Liver (tissue), 9 donors: ENCODE measurements around the gene CTTN. TPM values are rescaled to one million over a fixed set of nuclear protein-coding genes. Genes with fewer than 3 reads are reported as not detected.

Experiments used
- DNase-seq: peaks from one replicate; pipeline ENCODE4 v3.0.0-alpha.2; 2017; ENCODE audit warnings: low spot score
- H3K27ac ChIP-seq, 2 donors: one replicate each; pipeline ENCODE4 v1.7.0; 2013; ENCODE audit warnings: inconsistent platforms in 2 of 2, low read length in 2 of 2, control low read depth in 1 of 2, low read depth in 1 of 2, mild to moderate bottlenecking in 1 of 2
- H3K27me3 ChIP-seq, 4 donors: one replicate each; pipeline versions ENCODE4 v1.6.1 to v1.7.0; 2013; ENCODE audit warnings: low read length in 3 of 4, inconsistent platforms in 1 of 4, mild to moderate bottlenecking in 1 of 4, moderate library complexity in 1 of 4; ENCODE audit not compliant: control insufficient read depth in 4 of 4, insufficient read depth in 4 of 4
- H3K36me3 ChIP-seq, 4 donors: one replicate each; pipeline versions ENCODE4 v1.6.1 to v1.7.0; 2013; ENCODE audit warnings: low read length in 3 of 4, mild to moderate bottlenecking in 3 of 4, low read depth in 1 of 4, moderate library complexity in 1 of 4; ENCODE audit not compliant: control insufficient read depth in 4 of 4, insufficient read depth in 3 of 4
- H3K4me1 ChIP-seq, 4 donors: one replicate each; pipeline versions ENCODE4 v1.6.1 to v1.7.0; 2013; ENCODE audit warnings: low read length in 3 of 4, mild to moderate bottlenecking in 3 of 4, moderate library complexity in 1 of 4; ENCODE audit not compliant: control insufficient read depth in 4 of 4, insufficient read depth in 4 of 4
- H3K4me3 ChIP-seq, 3 donors: one replicate each; pipeline versions ENCODE4 v1.6.1 to v1.7.0; 2013; ENCODE audit warnings: low read length in 3 of 3, control low read depth in 1 of 3, low read depth in 1 of 3, mild to moderate bottlenecking in 1 of 3
- H3K9ac ChIP-seq, 2 donors: one replicate each; pipeline ENCODE4 v1.7.0; 2013; ENCODE audit warnings: low read length in 2 of 2, mild to moderate bottlenecking in 2 of 2, moderate library complexity in 2 of 2, control low read depth in 1 of 2, low read depth in 1 of 2
- H3K9me3 ChIP-seq, 4 donors: one replicate each; pipeline versions ENCODE4 v1.6.1 to v1.7.0; 2013; ENCODE audit warnings: low read length in 3 of 4; ENCODE audit not compliant: control insufficient read depth in 4 of 4
- FOXA1 ChIP-seq: IDR thresholded peaks from 2 replicates; pipeline ENCODE4 v1.6.1; 2016; ENCODE audit warnings: antibody characterized with exemption
- FOXA2 ChIP-seq: IDR thresholded peaks from 2 replicates; pipeline ENCODE4 v1.6.1; 2016; ENCODE audit warnings: antibody characterized with exemption
- GABPA ChIP-seq, 2 donors: IDR thresholded peaks in 1 of 2; conservative IDR thresholded peaks in 1 of 2; 2 replicates each; pipeline ENCODE4 v1.6.1; 2016; ENCODE audit warnings: antibody characterized with exemption in 2 of 2, mild to moderate bottlenecking in 1 of 2, moderate library complexity in 1 of 2
- HNF4A ChIP-seq, 2 donors: conservative IDR thresholded peaks; 2 replicates each; pipeline ENCODE4 v1.6.1; 2016; ENCODE audit warnings: antibody characterized with exemption in 2 of 2, mild to moderate bottlenecking in 2 of 2
- HNF4G ChIP-seq: IDR thresholded peaks from 2 replicates; pipeline ENCODE4 v1.6.1; 2016; ENCODE audit warnings: antibody characterized with exemption
- JUND ChIP-seq, 2 donors: IDR thresholded peaks; 2 replicates each; pipeline ENCODE4 v1.6.1; 2016; ENCODE audit warnings: antibody characterized with exemption in 2 of 2
- NR2F2 ChIP-seq: IDR thresholded peaks from 2 replicates; pipeline ENCODE4 v1.6.1; 2016; ENCODE audit warnings: antibody characterized with exemption
- RAD21 ChIP-seq, 2 donors: IDR thresholded peaks; 2 replicates each; pipeline ENCODE4 v1.6.1; 2016; ENCODE audit warnings: antibody characterized with exemption in 2 of 2, mild to moderate bottlenecking in 2 of 2
- RXRA ChIP-seq, 2 donors: IDR thresholded peaks; 2 replicates each; pipeline ENCODE4 v1.6.1; 2017 to 2018; ENCODE audit warnings: antibody characterized with exemption in 2 of 2, mild to moderate bottlenecking in 1 of 2
- SP1 ChIP-seq: IDR thresholded peaks from 2 replicates; pipeline ENCODE4 v1.6.1; 2018; ENCODE audit warnings: antibody characterized with exemption, mild to moderate bottlenecking
- TAF1 ChIP-seq: conservative IDR thresholded peaks from 2 replicates; pipeline ENCODE4 v1.6.1; 2016; ENCODE audit warnings: antibody characterized with exemption, mild to moderate bottlenecking
- YY1 ChIP-seq: IDR thresholded peaks from 2 replicates; pipeline ENCODE4 v1.6.1; 2016; ENCODE audit warnings: antibody characterized with exemption, mild to moderate bottlenecking
- WGBS: extraction: QIAGEN DNeasy Blood & Tissue Kit; methylation state at CpG from one replicate; pipeline ENCODE4 v1.1.7; 2013; 5-methylcytosine and 5-hydroxymethylcytosine counted together
- polyA plus RNA-seq, 2 donors: library from polyadenylated mRNA; stranded (reverse) in 1 of 2; unstranded in 1 of 2; fragments of 200-250 nt in 1 of 2; fragments of >200 nt in 1 of 2; fragmentation: Nextera tagmentation in 1 of 2; extraction: Ambion mirVana in 1 of 2; gene quantifications; one replicate each; pipeline versions ENCODE4 v1.2.1 to v1.2.3, GENCODE V29; 2013 to 2015
- total RNA-seq, 2 donors: library from RNA; depleted of rRNA; stranded (reverse); fragments of >200 nt; gene quantifications; one replicate each; pipeline ENCODE4 v1.2.3, GENCODE V29; 2014
- TF ChIP-seq, protein P1 (sequence below): IDR thresholded peaks from 2 replicates; pipeline ENCODE4 v1.6.1; 2016; ENCODE audit warnings: antibody characterized with exemption
- TF ChIP-seq, protein P2 (sequence below): fragments of 150-350 bp; IDR thresholded peaks from 2 replicates; pipeline ENCODE4 v1.5.1; 2017; ENCODE audit warnings: improper control_type of control experiment, low read depth, low read length; ENCODE audit not compliant: missing input control
- TF ChIP-seq, protein P3 (sequence below): IDR thresholded peaks from 2 replicates; pipeline ENCODE4 v1.6.1; 2016; ENCODE audit warnings: antibody characterized with exemption
- TF ChIP-seq, protein P4 (sequence below): IDR thresholded peaks from 2 replicates; pipeline ENCODE4 v1.6.1; 2016; ENCODE audit warnings: antibody characterized with exemption
- TF ChIP-seq, protein P5 (sequence below): IDR thresholded peaks from 2 replicates; pipeline ENCODE4 v1.6.1; 2016; ENCODE audit warnings: antibody characterized with exemption, mild to moderate bottlenecking
- donor health status: healthy.
- donor health status: healthy.
- donor health status: healthy.
- donor health status: healthy.
- donor health status: healthy.

Gene CTTN
- total and polyA plus RNA-seq, 4 donors, result 38.7 to 136 (median 45.4) TPM

DNA sequence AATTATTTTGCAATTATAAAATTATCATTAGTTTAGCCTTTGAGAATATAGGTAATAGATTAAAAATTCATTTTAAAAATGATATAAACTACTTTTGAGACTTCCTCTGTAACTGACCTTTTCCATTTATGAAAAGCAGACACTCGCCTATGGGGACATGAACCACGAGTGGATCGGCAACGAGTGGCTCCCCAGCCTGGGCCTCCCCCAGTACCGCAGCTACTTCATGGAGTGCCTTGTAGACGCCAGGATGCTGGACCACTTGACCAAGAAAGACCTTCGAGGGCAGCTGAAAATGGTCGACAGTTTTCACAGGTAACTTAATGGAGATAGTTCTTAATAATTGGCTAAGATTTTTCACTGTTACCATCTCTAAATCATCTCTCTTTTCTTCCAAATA lies 26.3 kb upstream of the CTTN start:
- TF ChIP-seq, protein P1, sequence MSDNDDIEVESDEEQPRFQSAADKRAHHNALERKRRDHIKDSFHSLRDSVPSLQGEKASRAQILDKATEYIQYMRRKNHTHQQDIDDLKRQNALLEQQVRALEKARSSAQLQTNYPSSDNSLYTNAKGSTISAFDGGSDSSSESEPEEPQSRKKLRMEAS, result no peak
- TF ChIP-seq, protein P2, sequence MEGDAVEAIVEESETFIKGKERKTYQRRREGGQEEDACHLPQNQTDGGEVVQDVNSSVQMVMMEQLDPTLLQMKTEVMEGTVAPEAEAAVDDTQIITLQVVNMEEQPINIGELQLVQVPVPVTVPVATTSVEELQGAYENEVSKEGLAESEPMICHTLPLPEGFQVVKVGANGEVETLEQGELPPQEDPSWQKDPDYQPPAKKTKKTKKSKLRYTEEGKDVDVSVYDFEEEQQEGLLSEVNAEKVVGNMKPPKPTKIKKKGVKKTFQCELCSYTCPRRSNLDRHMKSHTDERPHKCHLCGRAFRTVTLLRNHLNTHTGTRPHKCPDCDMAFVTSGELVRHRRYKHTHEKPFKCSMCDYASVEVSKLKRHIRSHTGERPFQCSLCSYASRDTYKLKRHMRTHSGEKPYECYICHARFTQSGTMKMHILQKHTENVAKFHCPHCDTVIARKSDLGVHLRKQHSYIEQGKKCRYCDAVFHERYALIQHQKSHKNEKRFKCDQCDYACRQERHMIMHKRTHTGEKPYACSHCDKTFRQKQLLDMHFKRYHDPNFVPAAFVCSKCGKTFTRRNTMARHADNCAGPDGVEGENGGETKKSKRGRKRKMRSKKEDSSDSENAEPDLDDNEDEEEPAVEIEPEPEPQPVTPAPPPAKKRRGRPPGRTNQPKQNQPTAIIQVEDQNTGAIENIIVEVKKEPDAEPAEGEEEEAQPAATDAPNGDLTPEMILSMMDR, result no peak
- no peak for TF ChIP-seq HNF4A (conservative IDR thresholded peaks at IDR 0.05)
- TF ChIP-seq FOXA1, result no peak
- TF ChIP-seq, protein P3, sequence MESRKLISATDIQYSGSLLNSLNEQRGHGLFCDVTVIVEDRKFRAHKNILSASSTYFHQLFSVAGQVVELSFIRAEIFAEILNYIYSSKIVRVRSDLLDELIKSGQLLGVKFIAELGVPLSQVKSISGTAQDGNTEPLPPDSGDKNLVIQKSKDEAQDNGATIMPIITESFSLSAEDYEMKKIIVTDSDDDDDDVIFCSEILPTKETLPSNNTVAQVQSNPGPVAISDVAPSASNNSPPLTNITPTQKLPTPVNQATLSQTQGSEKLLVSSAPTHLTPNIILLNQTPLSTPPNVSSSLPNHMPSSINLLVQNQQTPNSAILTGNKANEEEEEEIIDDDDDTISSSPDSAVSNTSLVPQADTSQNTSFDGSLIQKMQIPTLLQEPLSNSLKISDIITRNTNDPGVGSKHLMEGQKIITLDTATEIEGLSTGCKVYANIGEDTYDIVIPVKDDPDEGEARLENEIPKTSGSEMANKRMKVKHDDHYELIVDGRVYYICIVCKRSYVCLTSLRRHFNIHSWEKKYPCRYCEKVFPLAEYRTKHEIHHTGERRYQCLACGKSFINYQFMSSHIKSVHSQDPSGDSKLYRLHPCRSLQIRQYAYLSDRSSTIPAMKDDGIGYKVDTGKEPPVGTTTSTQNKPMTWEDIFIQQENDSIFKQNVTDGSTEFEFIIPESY, result no peak
- TF ChIP-seq RAD21 (IDR thresholded peaks at IDR 0.05), result no peak
- TF ChIP-seq FOXA2, result no peak
- no peak for TF ChIP-seq RXRA (IDR thresholded peaks at IDR 0.05)
- TF ChIP-seq, protein P4, sequence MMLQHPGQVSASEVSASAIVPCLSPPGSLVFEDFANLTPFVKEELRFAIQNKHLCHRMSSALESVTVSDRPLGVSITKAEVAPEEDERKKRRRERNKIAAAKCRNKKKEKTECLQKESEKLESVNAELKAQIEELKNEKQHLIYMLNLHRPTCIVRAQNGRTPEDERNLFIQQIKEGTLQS, result no peak
- no peak for TF ChIP-seq GABPA (IDR thresholded peaks at IDR 0.05 in 1 of 2, conservative IDR thresholded peaks at IDR 0.05 in 1 of 2)
- TF ChIP-seq HNF4G, result no peak
- no peak for TF ChIP-seq SP1
- no peak for TF ChIP-seq TAF1
- TF ChIP-seq YY1, result no peak
- no peak for TF ChIP-seq JUND (IDR thresholded peaks at IDR 0.05)
- no peak for TF ChIP-seq NR2F2
- TF ChIP-seq, protein P5, sequence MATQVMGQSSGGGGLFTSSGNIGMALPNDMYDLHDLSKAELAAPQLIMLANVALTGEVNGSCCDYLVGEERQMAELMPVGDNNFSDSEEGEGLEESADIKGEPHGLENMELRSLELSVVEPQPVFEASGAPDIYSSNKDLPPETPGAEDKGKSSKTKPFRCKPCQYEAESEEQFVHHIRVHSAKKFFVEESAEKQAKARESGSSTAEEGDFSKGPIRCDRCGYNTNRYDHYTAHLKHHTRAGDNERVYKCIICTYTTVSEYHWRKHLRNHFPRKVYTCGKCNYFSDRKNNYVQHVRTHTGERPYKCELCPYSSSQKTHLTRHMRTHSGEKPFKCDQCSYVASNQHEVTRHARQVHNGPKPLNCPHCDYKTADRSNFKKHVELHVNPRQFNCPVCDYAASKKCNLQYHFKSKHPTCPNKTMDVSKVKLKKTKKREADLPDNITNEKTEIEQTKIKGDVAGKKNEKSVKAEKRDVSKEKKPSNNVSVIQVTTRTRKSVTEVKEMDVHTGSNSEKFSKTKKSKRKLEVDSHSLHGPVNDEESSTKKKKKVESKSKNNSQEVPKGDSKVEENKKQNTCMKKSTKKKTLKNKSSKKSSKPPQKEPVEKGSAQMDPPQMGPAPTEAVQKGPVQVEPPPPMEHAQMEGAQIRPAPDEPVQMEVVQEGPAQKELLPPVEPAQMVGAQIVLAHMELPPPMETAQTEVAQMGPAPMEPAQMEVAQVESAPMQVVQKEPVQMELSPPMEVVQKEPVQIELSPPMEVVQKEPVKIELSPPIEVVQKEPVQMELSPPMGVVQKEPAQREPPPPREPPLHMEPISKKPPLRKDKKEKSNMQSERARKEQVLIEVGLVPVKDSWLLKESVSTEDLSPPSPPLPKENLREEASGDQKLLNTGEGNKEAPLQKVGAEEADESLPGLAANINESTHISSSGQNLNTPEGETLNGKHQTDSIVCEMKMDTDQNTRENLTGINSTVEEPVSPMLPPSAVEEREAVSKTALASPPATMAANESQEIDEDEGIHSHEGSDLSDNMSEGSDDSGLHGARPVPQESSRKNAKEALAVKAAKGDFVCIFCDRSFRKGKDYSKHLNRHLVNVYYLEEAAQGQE, result no peak
- Histone ChIP-seq H3K27me3 (no peaks in the 10 kb centered on the region), H3K9me3 (no peaks in the 10 kb centered on the region), H3K27ac (no peak overlapping the region), H3K4me3 (no peak overlapping the region), H3K9ac (no peak overlapping the region), H3K4me1 (no peaks in the 10 kb centered on the region), H3K36me3 (peaks cover 4 to 43% (median 31%) of the 10 kb centered on the region in 4 donors)
- 98% methylated on average over 8 of the region's 8 CpGs for WGBS
- DNase-seq, result no peak

DNA sequence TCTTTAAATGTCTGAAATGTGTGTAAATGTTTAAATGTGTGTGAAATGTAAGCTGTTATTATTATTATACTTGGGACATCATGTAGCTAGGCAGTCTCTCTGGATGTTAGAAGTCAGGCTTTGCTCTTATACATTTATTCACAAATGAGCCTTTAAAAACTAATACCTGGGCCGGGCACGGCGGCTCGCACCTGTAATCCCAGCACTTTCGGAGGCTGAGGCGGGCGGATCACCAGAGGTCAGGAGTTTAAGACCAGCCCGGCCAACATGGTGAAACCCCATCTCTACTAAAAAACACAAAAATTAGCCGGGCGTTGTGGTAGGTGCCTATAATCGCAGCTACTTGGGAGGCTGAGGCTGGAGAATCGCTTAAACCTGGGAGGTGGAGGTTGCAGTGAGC lies 21.7 kb upstream of the CTTN start:
- no peak overlapping the region for H3K4me3 ChIP-seq
- DNase-seq, result no peak
- H3K9ac ChIP-seq, result no peak overlapping the region
- H3K4me1 ChIP-seq, result no peaks in the 10 kb centered on the region
- no peaks in the 10 kb centered on the region for H3K27me3 ChIP-seq
- no peaks in the 10 kb centered on the region for H3K9me3 ChIP-seq
- 91% methylated on average over 12 of the region's 12 CpGs for WGBS
- no peak overlapping the region for H3K27ac ChIP-seq
- H3K36me3 ChIP-seq, result peaks cover 8 to 61% (median 50%) of the 10 kb centered on the region in 4 donors
- TF ChIP-seq, protein P5, result no peak
- TF ChIP-seq NR2F2 (no peak), GABPA (IDR thresholded peaks at IDR 0.05 in 1 of 2, conservative IDR thresholded peaks at IDR 0.05 in 1 of 2) (no peak), JUND (IDR thresholded peaks at IDR 0.05) (no peak)
- TF ChIP-seq, protein P2, result no peak
